HL-60 (cell line): Measurements from ENCODE around the gene NHP2.

Experiments used
- DNase-seq, 2 experiments: peaks; one replicate each; pipeline ENCODE4 v3.0.0-alpha.2; 2010 to 2020; ENCODE audit warnings: low read depth in 1 of 2, low spot score in 1 of 2
- H3K27ac ChIP-seq: fragments of 250-450 bp; sonication (Bioruptor Pico); replicated peaks from 2 replicates; pipeline ENCODE4 v1.5.1; 2020; ENCODE audit warnings: mild to moderate bottlenecking, moderate library complexity
- H3K27me3 ChIP-seq: fragments of 250-450 bp; sonication (Bioruptor Pico); 2 replicates; pipeline ENCODE4 v1.5.1; 2021; ENCODE audit warnings: mild to moderate bottlenecking, moderate library complexity; ENCODE audit not compliant: insufficient read depth, poor library complexity, severe bottlenecking
- H3K4me3 ChIP-seq: replicated peaks from 2 replicates; pipeline ENCODE4 v1.5.1; 2011; ENCODE audit warnings: mild to moderate bottlenecking, control low read depth, low read length; ENCODE audit not compliant: insufficient read depth
- GABPA ChIP-seq: IDR thresholded peaks from 2 replicates; pipeline ENCODE4 v1.6.1; 2012; ENCODE audit warnings: low read depth
- POLR2AphosphoS5 ChIP-seq: IDR thresholded peaks from 2 replicates; pipeline ENCODE4 v1.6.1; 2012; ENCODE audit warnings: low read depth
- SPI1 ChIP-seq: IDR thresholded peaks from 2 replicates; pipeline ENCODE4 v1.6.1; 2012; ENCODE audit warnings: low read depth, mild to moderate bottlenecking, borderline replicate concordance
- TF ChIP-seq, protein P1 (sequence below): IDR thresholded peaks from 2 replicates; pipeline ENCODE4 v1.6.1; 2012; ENCODE audit warnings: low read depth; ENCODE audit not compliant: insufficient replicate concordance
- TF ChIP-seq, protein P2 (sequence below): IDR thresholded peaks from one replicate; pipeline ENCODE4 v1.5.1; 2011; ENCODE audit warnings: low read length, control low read depth, inconsistent platforms; ENCODE audit not compliant: insufficient read depth

NHP2 gene

DNA sequence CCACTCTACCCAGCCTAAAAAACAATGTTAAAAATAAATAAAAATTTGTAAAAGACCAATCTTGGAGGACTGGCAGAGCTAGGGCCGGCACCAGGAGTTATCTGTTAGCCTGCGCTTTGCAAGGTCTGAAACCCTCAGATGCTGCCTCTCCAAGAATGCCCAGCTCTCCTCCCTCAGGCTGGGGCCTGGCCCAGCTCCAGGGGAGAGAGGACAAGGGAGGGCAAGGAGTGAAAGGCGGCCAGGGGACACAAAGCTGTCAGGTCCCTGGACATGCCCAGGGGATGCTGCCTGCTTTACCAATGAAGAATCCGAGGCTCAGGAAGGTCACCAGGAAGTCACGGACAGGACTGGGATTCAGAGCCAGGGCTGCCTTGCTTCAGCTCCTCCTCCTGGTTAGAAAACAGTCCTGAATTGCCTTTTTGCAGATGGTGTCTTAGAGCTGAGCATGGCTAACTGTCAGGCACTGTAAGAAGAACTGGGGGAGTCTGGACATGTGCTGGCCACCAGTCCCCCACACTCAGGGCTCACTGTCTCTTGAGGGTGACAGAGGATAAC, 45.9 kb downstream of the NHP2 start:
- Histone ChIP-seq H3K4me3 (no peak overlapping the region), H3K27me3 (peaks cover 11% of the 10 kb centered on the region), H3K27ac (no peak overlapping the region)
- no peak for DNase-seq
- TF ChIP-seq, protein P1, sequence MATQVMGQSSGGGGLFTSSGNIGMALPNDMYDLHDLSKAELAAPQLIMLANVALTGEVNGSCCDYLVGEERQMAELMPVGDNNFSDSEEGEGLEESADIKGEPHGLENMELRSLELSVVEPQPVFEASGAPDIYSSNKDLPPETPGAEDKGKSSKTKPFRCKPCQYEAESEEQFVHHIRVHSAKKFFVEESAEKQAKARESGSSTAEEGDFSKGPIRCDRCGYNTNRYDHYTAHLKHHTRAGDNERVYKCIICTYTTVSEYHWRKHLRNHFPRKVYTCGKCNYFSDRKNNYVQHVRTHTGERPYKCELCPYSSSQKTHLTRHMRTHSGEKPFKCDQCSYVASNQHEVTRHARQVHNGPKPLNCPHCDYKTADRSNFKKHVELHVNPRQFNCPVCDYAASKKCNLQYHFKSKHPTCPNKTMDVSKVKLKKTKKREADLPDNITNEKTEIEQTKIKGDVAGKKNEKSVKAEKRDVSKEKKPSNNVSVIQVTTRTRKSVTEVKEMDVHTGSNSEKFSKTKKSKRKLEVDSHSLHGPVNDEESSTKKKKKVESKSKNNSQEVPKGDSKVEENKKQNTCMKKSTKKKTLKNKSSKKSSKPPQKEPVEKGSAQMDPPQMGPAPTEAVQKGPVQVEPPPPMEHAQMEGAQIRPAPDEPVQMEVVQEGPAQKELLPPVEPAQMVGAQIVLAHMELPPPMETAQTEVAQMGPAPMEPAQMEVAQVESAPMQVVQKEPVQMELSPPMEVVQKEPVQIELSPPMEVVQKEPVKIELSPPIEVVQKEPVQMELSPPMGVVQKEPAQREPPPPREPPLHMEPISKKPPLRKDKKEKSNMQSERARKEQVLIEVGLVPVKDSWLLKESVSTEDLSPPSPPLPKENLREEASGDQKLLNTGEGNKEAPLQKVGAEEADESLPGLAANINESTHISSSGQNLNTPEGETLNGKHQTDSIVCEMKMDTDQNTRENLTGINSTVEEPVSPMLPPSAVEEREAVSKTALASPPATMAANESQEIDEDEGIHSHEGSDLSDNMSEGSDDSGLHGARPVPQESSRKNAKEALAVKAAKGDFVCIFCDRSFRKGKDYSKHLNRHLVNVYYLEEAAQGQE, result no peak
- TF ChIP-seq SPI1, result no peak
- no peak for TF ChIP-seq GABPA
- TF ChIP-seq, protein P2, sequence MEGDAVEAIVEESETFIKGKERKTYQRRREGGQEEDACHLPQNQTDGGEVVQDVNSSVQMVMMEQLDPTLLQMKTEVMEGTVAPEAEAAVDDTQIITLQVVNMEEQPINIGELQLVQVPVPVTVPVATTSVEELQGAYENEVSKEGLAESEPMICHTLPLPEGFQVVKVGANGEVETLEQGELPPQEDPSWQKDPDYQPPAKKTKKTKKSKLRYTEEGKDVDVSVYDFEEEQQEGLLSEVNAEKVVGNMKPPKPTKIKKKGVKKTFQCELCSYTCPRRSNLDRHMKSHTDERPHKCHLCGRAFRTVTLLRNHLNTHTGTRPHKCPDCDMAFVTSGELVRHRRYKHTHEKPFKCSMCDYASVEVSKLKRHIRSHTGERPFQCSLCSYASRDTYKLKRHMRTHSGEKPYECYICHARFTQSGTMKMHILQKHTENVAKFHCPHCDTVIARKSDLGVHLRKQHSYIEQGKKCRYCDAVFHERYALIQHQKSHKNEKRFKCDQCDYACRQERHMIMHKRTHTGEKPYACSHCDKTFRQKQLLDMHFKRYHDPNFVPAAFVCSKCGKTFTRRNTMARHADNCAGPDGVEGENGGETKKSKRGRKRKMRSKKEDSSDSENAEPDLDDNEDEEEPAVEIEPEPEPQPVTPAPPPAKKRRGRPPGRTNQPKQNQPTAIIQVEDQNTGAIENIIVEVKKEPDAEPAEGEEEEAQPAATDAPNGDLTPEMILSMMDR, result no peak
- TF ChIP-seq POLR2AphosphoS5, result no peak

DNA sequence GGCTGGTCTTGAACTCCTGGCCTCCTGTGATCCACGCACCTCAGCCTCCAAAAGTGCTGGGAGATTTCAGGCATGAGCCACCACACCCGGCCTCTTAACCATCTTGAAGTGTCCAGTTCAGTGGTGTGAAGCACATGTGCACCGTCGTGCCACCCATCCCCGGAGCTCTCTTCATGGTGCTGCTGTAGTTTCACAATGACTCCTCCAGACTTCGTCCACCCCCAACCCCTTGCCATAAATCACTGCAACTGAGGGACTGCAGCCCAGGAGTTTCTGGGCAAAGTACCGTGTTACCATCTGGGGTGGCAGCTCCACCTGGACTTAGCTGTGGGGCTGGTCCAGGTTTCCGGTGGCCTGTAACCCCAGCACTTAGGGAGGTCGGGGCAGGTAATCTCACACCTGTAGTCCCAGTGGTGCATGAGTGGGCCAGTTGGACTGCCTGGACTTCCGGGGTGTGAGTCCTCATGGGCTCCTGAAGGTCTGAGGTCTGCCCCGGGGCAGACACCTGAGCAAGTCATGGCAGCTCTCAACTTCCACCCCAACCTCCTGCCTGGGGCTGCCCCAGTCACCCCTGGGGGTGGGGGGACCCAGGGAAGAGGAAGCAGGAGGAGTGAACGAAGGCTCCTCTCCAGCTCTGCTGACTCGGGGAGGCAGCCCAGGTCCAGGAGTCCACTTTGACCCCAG, 47.0 kb downstream of the NHP2 start:
- Histone ChIP-seq H3K27ac (no peak overlapping the region), H3K4me3 (no peak overlapping the region), H3K27me3 (peaks cover 2% of the 10 kb centered on the region)
- no peak for DNase-seq
- no peak for TF ChIP-seq POLR2AphosphoS5
- TF ChIP-seq SPI1, result no peak
- TF ChIP-seq GABPA, result no peak
- TF ChIP-seq, protein P1, result no peak
- TF ChIP-seq, protein P2, result no peak

DNA sequence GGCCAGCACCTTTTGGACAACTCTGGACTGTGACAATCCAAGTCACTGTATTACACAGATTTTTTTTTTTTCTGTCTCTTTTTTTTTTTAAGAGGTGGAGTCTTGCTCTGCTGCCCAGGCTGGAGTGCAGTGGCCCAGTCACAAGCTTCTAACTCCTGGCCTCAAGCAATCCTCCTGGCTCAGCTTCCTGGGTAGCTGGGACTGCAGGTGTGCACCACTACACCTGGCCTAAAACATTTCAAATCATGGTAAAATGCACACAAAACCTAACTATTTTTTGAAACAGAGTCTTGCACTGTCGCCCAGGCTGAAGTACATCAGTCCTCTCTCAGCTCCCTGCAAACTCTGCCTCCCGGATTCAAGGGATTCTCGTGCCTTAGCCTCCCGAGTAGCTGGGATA, 47.6 kb downstream of the NHP2 start:
- Histone ChIP-seq H3K27ac (no peak overlapping the region), H3K27me3 (peaks cover 2% of the 10 kb centered on the region), H3K4me3 (no peak overlapping the region)
- TF ChIP-seq GABPA, result no peak
- TF ChIP-seq, protein P1, result no peak
- TF ChIP-seq, protein P2, result no peak
- TF ChIP-seq SPI1, result no peak
- no peak for TF ChIP-seq POLR2AphosphoS5
- no peak for DNase-seq
